H1 (cell line): ENCODE measurements around the gene ADRA2B. TPM values are rescaled to one million over a fixed set of nuclear protein-coding genes. Genes with fewer than 3 reads are reported as not detected.

Experiments used
- CTCF ChIA-PET: fragments of 300-600 bp; sonication (Branson Sonifier 250); formaldehyde crosslinking; loops from one replicate; lab custom pipeline; 2021; ENCODE audit not compliant: partially characterized antibody; lab: Charles Lee
- POLR2A ChIA-PET: fragments of 300-600 bp; sonication (Branson Sonifier 250); formaldehyde crosslinking; loops from one replicate; lab custom pipeline; 2021; ENCODE audit warnings: inconsistent platforms; ENCODE audit not compliant: partially characterized antibody; lab: Charles Lee
- DNase-seq, 2 experiments: peaks; one replicate each; pipeline versions ENCODE4 v3.0.0 to v3.0.0-alpha.2; 2010 to 2022; ENCODE audit warnings: low spot score in 2 of 2, low read depth in 1 of 2, mixed read lengths in 1 of 2
- FAIRE-seq: peaks from 2 replicates; lab custom pipeline; 2011; peaks lifted over from hg19 to GRCh38; lab: Jason Lieb, UNC
- H2AFZ ChIP-seq: 2 replicates; pipeline ENCODE4 v1.8.1; 2012; ENCODE audit warnings: low read length, inconsistent platforms
- H2AK5ac ChIP-seq: 2 replicates; pipeline ENCODE4 v1.6.1; 2013; ENCODE audit warnings: low read depth, low read length
- H2BK120ac ChIP-seq: replicated peaks from 2 replicates; pipeline ENCODE3; 2013; ENCODE audit warnings: low read depth, low read length, inconsistent platforms
- H2BK12ac ChIP-seq: 2 replicates; pipeline ENCODE4 v1.6.1; 2013; ENCODE audit warnings: low read depth, low read length
- H2BK15ac ChIP-seq: 2 replicates; pipeline ENCODE4 v1.6.1; 2013; ENCODE audit warnings: low read length
- H2BK20ac ChIP-seq: 2 replicates; pipeline ENCODE4 v1.6.1; 2013; ENCODE audit warnings: low read length
- H2BK5ac ChIP-seq: 2 replicates; pipeline ENCODE4 v1.6.1; 2013; ENCODE audit warnings: low read depth, low read length
- H3K14ac ChIP-seq: 2 replicates; pipeline ENCODE4 v1.6.1; 2013; ENCODE audit warnings: inconsistent platforms; ENCODE audit not compliant: insufficient read length
- H3K18ac ChIP-seq: 2 replicates; pipeline ENCODE4 v1.6.1; 2013; ENCODE audit warnings: low read length; ENCODE audit errors: extremely low read depth
- H3K23ac ChIP-seq: 2 replicates; pipeline ENCODE4 v1.6.1; 2013; ENCODE audit warnings: inconsistent platforms; ENCODE audit not compliant: insufficient read length
- H3K23me2 ChIP-seq: 2 replicates; pipeline ENCODE4 v1.6.1; 2013; ENCODE audit warnings: low read depth, low read length
- H3K27ac ChIP-seq: 2 replicates; pipeline ENCODE4 v1.6.1; 2011; ENCODE audit warnings: low read depth, low read length, inconsistent platforms
- H3K27me3 ChIP-seq, 4 experiments: replicated peaks in 1 of 4; 1 replicate in 1 of 4; 2 replicates in 3 of 4; pipeline versions ENCODE4 v1.6.1 to v1.8.1; 2011 to 2013; ENCODE audit warnings: low read length in 3 of 4, mild to moderate bottlenecking in 3 of 4, inconsistent platforms in 2 of 4, mixed read lengths in 2 of 4, moderate library complexity in 1 of 4; ENCODE audit not compliant: control insufficient read depth in 3 of 4, insufficient read depth in 3 of 4; ENCODE audit errors: extremely low read depth in 1 of 4
- H3K36me3 ChIP-seq, 4 experiments: 2 replicates each; pipeline versions ENCODE4 v1.6.1 to v1.8.1; 2011 to 2013; ENCODE audit warnings: mild to moderate bottlenecking in 4 of 4, low read length in 3 of 4, moderate library complexity in 2 of 4, control low read depth in 1 of 4, inconsistent platforms in 1 of 4; ENCODE audit not compliant: insufficient read depth in 4 of 4, control insufficient read depth in 2 of 4
- H3K4ac ChIP-seq: replicated peaks from 2 replicates; pipeline ENCODE3; 2013; ENCODE audit warnings: low read length, low read depth, mixed read lengths, inconsistent platforms; ENCODE audit not compliant: insufficient read length
- H3K4me1 ChIP-seq, 4 experiments: replicated peaks in 1 of 4; 1 replicate in 1 of 4; 2 replicates in 3 of 4; pipeline versions ENCODE4 v1.6.1 to v1.8.1; 2011 to 2013; ENCODE audit warnings: low read length in 3 of 4, inconsistent platforms in 2 of 4, mixed read lengths in 1 of 4; ENCODE audit not compliant: insufficient read depth in 4 of 4, control insufficient read depth in 3 of 4
- H3K4me2 ChIP-seq, 2 experiments: 2 replicates each; pipeline versions ENCODE4 v1.6.1 to v1.8.1; 2011 to 2013; ENCODE audit warnings: low read depth in 2 of 2, low read length in 2 of 2, control low read depth in 1 of 2, inconsistent platforms in 1 of 2, mild to moderate bottlenecking in 1 of 2; ENCODE audit not compliant: insufficient read depth in 1 of 2
- H3K4me3 ChIP-seq, 4 experiments: fragments of 200-600, 300-600 bp in 1 of 4; sonication (generic), shearing (Covaris generic), sonication (Bioruptor Twin) in 1 of 4; 2 replicates each; pipeline versions ENCODE4 v1.5.1 to v1.8.1; 2011 to 2016; ENCODE audit warnings: low read length in 4 of 4, low read depth in 3 of 4, control low read depth in 2 of 4, inconsistent platforms in 2 of 4, mild to moderate bottlenecking in 2 of 4, mixed read lengths in 1 of 4, moderate library complexity in 1 of 4; ENCODE audit not compliant: insufficient read depth in 2 of 4; ENCODE audit errors: extremely low read depth in 1 of 4
- H3K56ac ChIP-seq: replicated peaks from 2 replicates; pipeline ENCODE3; 2013; ENCODE audit warnings: low read depth, mild to moderate bottlenecking, mixed read lengths, low read length, inconsistent platforms; ENCODE audit not compliant: insufficient read length
- H3K79me1 ChIP-seq: 2 replicates; pipeline ENCODE4 v1.6.1; 2013; ENCODE audit warnings: low read depth, low read length, control low read depth
- H3K79me2 ChIP-seq, 2 experiments: 2 replicates each; pipeline versions ENCODE4 v1.6.1 to v1.8.1; 2012 to 2013; ENCODE audit warnings: low read length in 2 of 2, mild to moderate bottlenecking in 2 of 2, inconsistent platforms in 1 of 2; ENCODE audit not compliant: insufficient read depth in 2 of 2, control insufficient read depth in 1 of 2
- H3K9ac ChIP-seq, 4 experiments: replicated peaks in 1 of 4; 1 replicate in 1 of 4; 2 replicates in 3 of 4; pipeline versions ENCODE4 v1.6.1 to v1.8.1; 2011 to 2013; ENCODE audit warnings: low read depth in 3 of 4, low read length in 3 of 4, control low read depth in 2 of 4, mild to moderate bottlenecking in 2 of 4, moderate library complexity in 2 of 4, inconsistent platforms in 1 of 4; ENCODE audit errors: extremely low read depth in 1 of 4
- H3K9me3 ChIP-seq, 2 experiments: 2 replicates each; pipeline versions ENCODE4 v1.6.1 to v1.8.1; 2012 to 2013; ENCODE audit warnings: mild to moderate bottlenecking in 2 of 2, moderate library complexity in 2 of 2, control low read depth in 1 of 2, inconsistent platforms in 1 of 2, low read depth in 1 of 2, low read length in 1 of 2, mixed read lengths in 1 of 2; ENCODE audit not compliant: insufficient read depth in 2 of 2
- H4K20me1 ChIP-seq, 2 experiments: replicated peaks in 1 of 2; 2 replicates each; pipeline versions ENCODE3 to v1.8.1; 2011 to 2013; ENCODE audit warnings: inconsistent platforms in 2 of 2, low read length in 2 of 2, mild to moderate bottlenecking in 1 of 2; ENCODE audit not compliant: insufficient read depth in 2 of 2, control insufficient read depth in 1 of 2
- H4K5ac ChIP-seq: 2 replicates; pipeline ENCODE4 v1.6.1; 2013; ENCODE audit warnings: low read length, low read depth, mixed read lengths, inconsistent platforms; ENCODE audit not compliant: insufficient read length
- H4K8ac ChIP-seq: 2 replicates; pipeline ENCODE4 v1.8.0; 2013; ENCODE audit warnings: mild to moderate bottlenecking, moderate library complexity, low read length, inconsistent platforms; ENCODE audit not compliant: insufficient read depth; ENCODE audit errors: extremely low read depth
- H4K91ac ChIP-seq: replicated peaks from 2 replicates; pipeline ENCODE3; 2013; ENCODE audit warnings: low read length, mixed read lengths, inconsistent platforms; ENCODE audit not compliant: insufficient read length
- ASH2L ChIP-seq: fragments of 200-600, 300-600 bp; sonication (generic); IDR thresholded peaks from one replicate; pipeline ENCODE4 v1.7.1; 2017; ENCODE audit warnings: low read length
- CHD2 ChIP-seq: IDR thresholded peaks from 2 replicates; pipeline ENCODE4 v1.6.1; 2012; ENCODE audit warnings: low read length, improper control_type of control experiment
- EGR1 ChIP-seq: IDR thresholded peaks from 2 replicates; pipeline ENCODE4 v1.6.1; 2011; ENCODE audit warnings: low read depth, low read length, borderline replicate concordance
- GTF2F1 ChIP-seq: IDR thresholded peaks from 2 replicates; pipeline ENCODE4 v1.6.1; 2012; ENCODE audit warnings: low read depth, low read length, improper control_type of control experiment, borderline replicate concordance
- JUND ChIP-seq: IDR thresholded peaks from 2 replicates; pipeline ENCODE4 v1.6.1; 2011; ENCODE audit warnings: mild to moderate bottlenecking, improper control_type of control experiment, low read length
- PHF8 ChIP-seq: fragments of 200-600 bp; sonication (generic); conservative IDR thresholded peaks from 2 replicates; pipeline ENCODE4 v1.7.1; 2012; ENCODE audit warnings: low read depth, mild to moderate bottlenecking, inconsistent platforms, low read length, moderate library complexity
- SIN3A ChIP-seq, 2 experiments: IDR thresholded peaks in 1 of 2; conservative IDR thresholded peaks in 1 of 2; 2 replicates each; pipeline ENCODE4 v1.6.1; 2011 to 2012; ENCODE audit warnings: low read length in 2 of 2, improper control_type of control experiment in 1 of 2, low read depth in 1 of 2, mild to moderate bottlenecking in 1 of 2
- SP4 ChIP-seq: IDR thresholded peaks from 2 replicates; pipeline ENCODE4 v1.6.1; 2012; ENCODE audit warnings: low read length, inconsistent platforms
- TCF12 ChIP-seq: IDR thresholded peaks from 2 replicates; pipeline ENCODE4 v1.6.1; 2011; ENCODE audit warnings: low read depth, mild to moderate bottlenecking, low read length
- WGBS, 2 experiments: shearing (Covaris generic) in 1 of 2; methylation state at CpG; one replicate each; pipeline versions ENCODE4 v1.1.6 to v1.1.7; 2013 to 2015; ENCODE audit warnings: low lambda C conversion rate in 2 of 2, mixed read lengths in 2 of 2, inconsistent platforms in 1 of 2, low coverage in 1 of 2, missing lambda C conversion rate in 1 of 2; ENCODE audit not compliant: insufficient replicate concordance in 2 of 2, insufficient coverage in 1 of 2, insufficient read length in 1 of 2; ENCODE audit errors: extremely low coverage in 1 of 2, missing lambda C conversion rate in 1 of 2; 5-methylcytosine and 5-hydroxymethylcytosine counted together
- polyA plus RNA-seq, 7 experiments: library from polyadenylated mRNA; depleted of rRNA in 3 of 7; stranded (reverse) in 5 of 7; unstranded in 2 of 7; fragments of >200 nt in 5 of 7; fragments of 200-250 nt in 2 of 7; gene quantifications; 1 replicate in 5 of 7; 2 replicates in 1 of 7; 4 replicates in 1 of 7; pipeline versions ENCODE4 v1.2.1 to v1.2.3, GENCODE V29; 2011 to 2013; ENCODE audit warnings: missing spikeins in 2 of 7, mixed read lengths in 2 of 7
- total RNA-seq: library from RNA; stranded (reverse); fragmentation: NEBNext Ultra II Directional; extraction: Animal tissue kit (Norgen Biotek cat#: 25700); gene quantifications from 2 replicates; pipeline ENCODE4 v1.2.1, GENCODE V29; 2021
- TF ChIP-seq, protein P1 (sequence below): IDR thresholded peaks from 2 replicates; pipeline ENCODE4 v1.6.1; 2012; ENCODE audit warnings: inconsistent platforms
- TF ChIP-seq, protein P2 (sequence below): IDR thresholded peaks from 2 replicates; pipeline ENCODE4 v1.6.1; 2012; ENCODE audit warnings: inconsistent platforms

The ADRA2B gene
- total and polyA plus RNA-seq, 2 of the 8 experiments (the other 6 are each of a cell fraction or from before 2014, with no cell fraction given): 5.8 to 6.5 TPM

DNA sequence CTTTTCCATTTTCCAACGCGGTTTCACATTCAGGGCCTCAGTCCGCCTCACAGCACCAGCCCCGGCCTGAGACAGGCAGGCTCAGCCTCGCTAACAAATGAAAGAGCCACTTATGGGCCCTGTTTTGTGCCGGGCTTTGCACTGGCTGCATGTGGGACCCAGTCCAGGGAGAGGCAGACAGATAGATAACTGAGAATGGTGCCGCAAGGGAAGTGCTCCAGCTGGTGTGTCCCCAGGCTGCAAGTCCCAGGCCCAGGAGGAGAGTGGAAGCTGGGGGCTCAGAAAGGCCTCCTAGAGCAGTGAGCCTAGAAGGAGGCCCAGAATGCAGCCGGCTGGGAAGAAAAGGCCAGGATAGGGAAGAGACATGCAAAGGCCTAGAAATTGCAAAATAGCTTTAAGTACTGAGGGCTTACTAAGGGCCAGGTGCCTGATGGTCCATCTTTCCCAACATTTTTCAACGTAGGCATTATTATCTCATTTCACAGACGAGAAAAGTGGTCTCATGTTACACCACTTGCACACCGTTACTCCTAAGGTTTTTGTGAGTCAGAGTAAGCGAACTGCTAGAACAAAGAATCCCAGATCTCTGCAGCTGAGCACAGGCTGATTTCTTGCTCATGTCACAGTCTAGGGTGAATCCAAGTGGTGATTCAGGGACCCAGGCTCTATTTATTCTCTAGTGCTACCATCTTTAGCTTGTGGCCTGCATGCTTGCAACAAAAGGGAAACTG, 26.0 kb downstream of the ADRA2B start:
- H2BK15ac ChIP-seq: no peak overlapping the region; the same call in 1 of the 2 replicates
- H4K5ac ChIP-seq: no peak overlapping the region
- H3K18ac ChIP-seq: no peak overlapping the region
- no peak overlapping the region for H3K56ac ChIP-seq
- no peaks in the 10 kb centered on the region for H4K20me1 ChIP-seq
- CTCF ChIA-PET: interaction anchor here (0.6 to 3.0 kb wide), 10 partner anchors 10 to 84 kb away, joined by 3 to 12 read pairs (median 4); no protein-coding TSS in a partner anchor
- no peaks in the 10 kb centered on the region for H3K36me3 ChIP-seq
- no peak overlapping the region for H2BK20ac ChIP-seq
- H3K27me3 ChIP-seq: no peaks in the 10 kb centered on the region; a peak in 1 of 7 replicates
- no peak overlapping the region for H3K23ac ChIP-seq
- no peaks in the 10 kb centered on the region for H3K79me2 ChIP-seq
- H3K27ac ChIP-seq: no peak overlapping the region
- DNase-seq: peak in 1 of 2 experiments; percentile 45
- no peak overlapping the region for H2BK120ac ChIP-seq
- peaks cover 3 to 24% (median 10%) of the 10 kb centered on the region in 4 experiments for H3K4me1 ChIP-seq
- peak overlapping the region; percentile 31; the same call in 1 of the 2 replicates for H2BK12ac ChIP-seq
- FAIRE-seq: no peak
- H3K14ac ChIP-seq: no peak overlapping the region
- no peak overlapping the region for H4K91ac ChIP-seq
- no peaks in the 10 kb centered on the region for H3K79me1 ChIP-seq
- H3K23me2 ChIP-seq: no peaks in the 10 kb centered on the region
- H2AFZ ChIP-seq: peak overlapping the region; percentile 89
- H2AK5ac ChIP-seq: no peak overlapping the region
- POLR2A ChIA-PET: no interaction called here
- no peak overlapping the region for H3K4me2 ChIP-seq
- no peak overlapping the region for H3K4ac ChIP-seq
- WGBS, 2 experiments: 83% methylated on average over 12 of the region's 12 CpGs; no CpG with 5 or more reads in 1 of the 2 experiments
- no peaks in the 10 kb centered on the region for H3K9me3 ChIP-seq
- no peak overlapping the region for H3K4me3 ChIP-seq
- no peak overlapping the region for H3K9ac ChIP-seq
- H2BK5ac ChIP-seq: 0 out of 2 replicates have a peak overlapping the region, but pooled peaks have one; percentile 35
- H4K8ac ChIP-seq: no peak overlapping the region
- TF ChIP-seq PHF8 (no peak), JUND (no peak), GTF2F1 (no peak), CHD2 (no peak), TCF12 (no peak), EGR1 (no peak), ASH2L (no peak), SP4 (no peak), SIN3A (conservative IDR thresholded peaks at IDR 0.05 in 1 of 2, IDR thresholded peaks at IDR 0.05 in 1 of 2; ENCODE audit: low read depth in 1 of 2, low read length in 2 of 2) (no peak)
- TF ChIP-seq, protein P1, sequence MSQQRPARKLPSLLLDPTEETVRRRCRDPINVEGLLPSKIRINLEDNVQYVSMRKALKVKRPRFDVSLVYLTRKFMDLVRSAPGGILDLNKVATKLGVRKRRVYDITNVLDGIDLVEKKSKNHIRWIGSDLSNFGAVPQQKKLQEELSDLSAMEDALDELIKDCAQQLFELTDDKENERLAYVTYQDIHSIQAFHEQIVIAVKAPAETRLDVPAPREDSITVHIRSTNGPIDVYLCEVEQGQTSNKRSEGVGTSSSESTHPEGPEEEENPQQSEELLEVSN: no peak
- TF ChIP-seq, protein P2, sequence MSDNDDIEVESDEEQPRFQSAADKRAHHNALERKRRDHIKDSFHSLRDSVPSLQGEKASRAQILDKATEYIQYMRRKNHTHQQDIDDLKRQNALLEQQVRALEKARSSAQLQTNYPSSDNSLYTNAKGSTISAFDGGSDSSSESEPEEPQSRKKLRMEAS: no peak
